Progenitor cell of endocrine pancreas (in vitro differentiated cells): ENCODE data around the gene MNT. TPM values are rescaled to one million over a fixed set of nuclear protein-coding genes. Genes with fewer than 3 reads are reported as not detected.
A peak's percentile ranks its signal among the peaks of the same experiment; 100 is the strongest.

Experiments used
- DNase-seq: peaks from one replicate; pipeline ENCODE4 v3.0.0; 2021; ENCODE audit warnings: low spot score; ENCODE audit not compliant: unreplicated experiment
- H3K27ac Mint-ChIP-seq: 2 replicates; pipeline ENCODE4 v1.8.0; 2021; ENCODE audit warnings: mild to moderate bottlenecking, moderate library complexity, mixed read lengths
- H3K27me3 Mint-ChIP-seq: 2 replicates; pipeline ENCODE4 v1.8.0; 2021; ENCODE audit warnings: mixed read lengths
- H3K36me3 Mint-ChIP-seq: 2 replicates; pipeline ENCODE4 v1.8.0; 2022; ENCODE audit warnings: mixed read lengths; ENCODE audit not compliant: insufficient read depth
- H3K4me1 Mint-ChIP-seq: 2 replicates; pipeline ENCODE4 v1.8.0; 2021; ENCODE audit warnings: low read depth, mixed read lengths
- H3K4me3 Mint-ChIP-seq: 2 replicates; pipeline ENCODE4 v1.8.0; 2021; ENCODE audit warnings: low read depth, mild to moderate bottlenecking, moderate library complexity, mixed read lengths
- H3K9me3 Mint-ChIP-seq: 2 replicates; pipeline ENCODE4 v1.8.0; 2021; ENCODE audit warnings: low read depth, mixed read lengths
- total RNA-seq: library from RNA; stranded (reverse); gene quantifications from 2 replicates; pipeline ENCODE4 v1.2.1, GENCODE V29; 2021
- TF ChIP-seq, protein P1 (sequence below): fragments of 200-600 bp; sonication (generic); IDR thresholded peaks from one replicate; pipeline ENCODE4 v1.5.0; 2021; ENCODE audit warnings: antibody characterized with exemption, mild to moderate bottlenecking; ENCODE audit not compliant: unreplicated experiment

Gene MNT
- total RNA-seq, 1 donor from 2014 or later = 32.1 TPM

DNA sequence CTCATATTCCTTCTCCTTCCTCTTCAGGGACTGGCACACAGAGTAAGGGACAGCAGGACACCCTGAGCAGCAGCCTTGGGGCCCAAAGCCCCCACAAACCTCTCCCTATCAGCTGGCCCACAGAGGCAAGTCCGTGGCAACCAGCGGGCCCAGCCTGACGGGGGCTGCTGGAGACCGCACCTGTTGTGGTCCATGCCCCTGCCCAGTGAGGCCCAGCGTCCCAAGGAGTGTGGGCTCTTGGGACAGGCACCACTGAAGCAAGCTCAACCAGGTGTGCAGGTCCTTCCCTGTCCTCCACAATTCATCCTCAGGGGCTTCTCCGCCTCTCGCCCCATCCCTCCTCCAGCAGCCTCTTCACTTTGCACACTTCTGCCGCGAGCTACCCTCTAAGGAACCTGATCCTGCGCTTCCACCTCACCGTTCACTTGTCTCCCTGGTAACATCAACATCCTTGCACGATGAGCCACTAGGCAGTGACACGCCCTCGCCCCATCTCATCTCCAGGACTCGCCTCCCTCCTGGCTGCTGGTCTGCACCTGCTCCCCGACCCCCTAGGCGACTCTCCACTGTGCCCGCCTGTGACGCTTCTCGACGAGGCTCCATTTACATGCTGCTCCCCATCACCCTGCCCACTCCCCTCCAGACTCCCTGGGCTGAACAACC lies 12.7 kb downstream of the MNT start:
- Mint-ChIP-seq H3K36me3 (peaks cover 6% of the 10 kb centered on the region), H3K27ac (peak overlapping the region; percentile 19), H3K27me3 (no peaks in the 10 kb centered on the region), H3K9me3 (no peaks in the 10 kb centered on the region), H3K4me1 (peaks cover 18% of the 10 kb centered on the region), H3K4me3 (no peak overlapping the region)
- no peak for DNase-seq
- TF ChIP-seq, protein P1, sequence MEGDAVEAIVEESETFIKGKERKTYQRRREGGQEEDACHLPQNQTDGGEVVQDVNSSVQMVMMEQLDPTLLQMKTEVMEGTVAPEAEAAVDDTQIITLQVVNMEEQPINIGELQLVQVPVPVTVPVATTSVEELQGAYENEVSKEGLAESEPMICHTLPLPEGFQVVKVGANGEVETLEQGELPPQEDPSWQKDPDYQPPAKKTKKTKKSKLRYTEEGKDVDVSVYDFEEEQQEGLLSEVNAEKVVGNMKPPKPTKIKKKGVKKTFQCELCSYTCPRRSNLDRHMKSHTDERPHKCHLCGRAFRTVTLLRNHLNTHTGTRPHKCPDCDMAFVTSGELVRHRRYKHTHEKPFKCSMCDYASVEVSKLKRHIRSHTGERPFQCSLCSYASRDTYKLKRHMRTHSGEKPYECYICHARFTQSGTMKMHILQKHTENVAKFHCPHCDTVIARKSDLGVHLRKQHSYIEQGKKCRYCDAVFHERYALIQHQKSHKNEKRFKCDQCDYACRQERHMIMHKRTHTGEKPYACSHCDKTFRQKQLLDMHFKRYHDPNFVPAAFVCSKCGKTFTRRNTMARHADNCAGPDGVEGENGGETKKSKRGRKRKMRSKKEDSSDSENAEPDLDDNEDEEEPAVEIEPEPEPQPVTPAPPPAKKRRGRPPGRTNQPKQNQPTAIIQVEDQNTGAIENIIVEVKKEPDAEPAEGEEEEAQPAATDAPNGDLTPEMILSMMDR = no peak

DNA sequence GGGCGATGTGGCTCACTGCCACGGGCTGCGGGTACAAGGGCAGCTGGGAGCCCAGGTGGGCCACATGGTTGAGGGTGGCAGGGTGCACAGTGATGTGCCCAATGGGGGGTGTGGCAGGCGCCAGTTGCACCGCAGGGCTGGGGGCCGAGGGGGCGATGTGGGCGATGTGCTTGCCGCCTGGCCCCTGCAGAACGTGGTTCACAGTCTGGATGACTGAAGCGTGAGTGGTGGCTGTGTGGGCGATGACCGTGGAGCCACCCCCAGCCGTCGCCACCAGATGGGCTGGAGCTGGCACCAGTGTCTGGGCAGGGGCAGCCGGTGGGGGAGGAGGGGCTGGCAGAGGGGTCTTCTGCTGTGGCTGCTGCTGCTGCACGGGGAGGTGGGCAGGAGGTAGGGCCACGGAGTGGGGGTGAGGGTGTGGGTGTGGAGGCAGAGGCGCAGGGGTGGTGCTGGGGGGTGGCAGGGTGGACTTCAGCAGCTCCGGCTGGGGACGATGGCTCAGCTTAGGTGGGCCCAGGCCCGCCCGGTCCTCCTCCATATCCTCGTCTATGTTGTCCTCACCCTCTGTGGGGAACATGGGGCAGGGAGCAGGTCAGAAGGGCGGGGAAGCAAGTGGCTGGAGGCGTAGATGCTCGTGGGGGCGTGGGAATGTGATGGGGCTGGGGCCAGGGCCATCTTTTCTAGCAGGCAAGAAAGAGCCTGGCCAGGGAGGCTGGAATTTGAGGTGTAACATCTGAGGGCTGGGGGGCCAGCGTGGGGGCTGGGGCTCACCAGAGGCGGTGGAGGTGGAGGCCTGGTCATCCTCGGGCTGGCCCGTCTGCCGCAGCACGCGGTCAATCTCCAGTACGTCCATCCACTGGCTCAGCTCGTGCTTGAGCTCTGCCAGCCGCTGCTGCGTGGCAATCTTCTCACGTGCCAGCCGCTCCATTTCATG lies 13.5 kb downstream of the MNT start:
- Mint-ChIP-seq H3K27ac (no peak overlapping the region), H3K36me3 (peaks cover 6% of the 10 kb centered on the region), H3K27me3 (no peaks in the 10 kb centered on the region), H3K4me1 (peaks cover 18% of the 10 kb centered on the region), H3K9me3 (no peaks in the 10 kb centered on the region), H3K4me3 (no peak overlapping the region)
- TF ChIP-seq, protein P1 = no peak
- DNase-seq = no peak

DNA sequence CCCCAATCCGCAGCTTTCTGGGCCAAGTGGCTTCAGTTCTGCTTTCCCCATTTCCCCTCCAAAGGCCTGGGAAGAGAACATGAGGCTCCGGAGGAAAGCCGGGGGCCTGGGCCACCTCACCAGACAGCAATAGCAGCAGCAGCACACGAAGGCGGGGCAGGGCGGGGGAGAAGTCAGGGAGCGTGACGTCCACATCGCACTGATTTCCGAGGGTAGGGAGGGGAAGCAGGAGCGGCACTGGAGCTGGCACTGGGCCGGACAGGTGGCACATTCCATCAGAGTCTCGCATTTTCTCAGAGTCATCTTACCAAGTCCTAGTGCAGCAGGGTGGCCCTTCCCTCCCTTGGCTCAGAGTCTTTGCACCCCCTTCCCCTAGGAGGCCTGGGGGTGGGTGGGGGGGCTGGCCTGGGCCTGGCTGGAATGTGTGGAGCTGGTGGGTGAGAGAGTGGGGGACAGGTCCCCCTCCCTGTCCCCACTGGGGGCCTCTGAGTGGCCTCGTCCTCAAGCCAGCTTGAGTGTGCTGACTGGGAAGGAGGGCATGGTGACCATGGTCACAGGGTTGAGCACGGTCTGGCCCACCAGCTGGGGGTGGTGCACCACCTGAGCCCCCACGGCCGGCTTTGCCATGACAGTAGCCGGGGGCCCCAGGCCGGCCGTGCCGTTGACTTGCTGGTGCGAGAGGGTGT lies 14.3 kb downstream of the MNT start:
- TF ChIP-seq, protein P1 = no peak
- no peak overlapping the region for H3K4me3 Mint-ChIP-seq
- no peaks in the 10 kb centered on the region for H3K9me3 Mint-ChIP-seq
- no peak overlapping the region for H3K27ac Mint-ChIP-seq
- H3K36me3 Mint-ChIP-seq = peaks cover 6% of the 10 kb centered on the region
- no peaks in the 10 kb centered on the region for H3K27me3 Mint-ChIP-seq
- H3K4me1 Mint-ChIP-seq = peaks cover 10% of the 10 kb centered on the region
- DNase-seq = no peak

GRCh38 chr17:2385240-2386210 lies 15.3 kb downstream of the MNT start:
- H3K4me3 Mint-ChIP-seq = no peak overlapping the region
- DNase-seq = no peak

More at GRCh38 chr17:2385240-2386210, 15.3 kb downstream of the MNT start:
- Mint-ChIP-seq H3K9me3 (no peaks in the 10 kb centered on the region), H3K36me3 (peaks cover 6% of the 10 kb centered on the region), H3K4me1 (peaks cover 10% of the 10 kb centered on the region), H3K27me3 (no peaks in the 10 kb centered on the region), H3K27ac (no peak overlapping the region)
- TF ChIP-seq, protein P1 = no peak
